HepG2 (cell line): ENCODE results near the gene SLC1A5. TPM values are rescaled to one million over a fixed set of nuclear protein-coding genes. Genes with fewer than 3 reads are reported as not detected.
A peak's percentile ranks its signal among the peaks of the same experiment; 100 is the strongest.

Experiments
- FOSL2 ChIP-seq: sonication (generic); formaldehyde crosslinking; IDR thresholded peaks from 2 replicates; pipeline ENCODE4 v1.4.0; 2020; ENCODE audit warnings: missing genetic modification reagents
- FOXA1 ChIP-seq, 2 experiments: fragments of 450-650 bp in 1 of 2; sonication (generic) in 1 of 2; formaldehyde crosslinking in 1 of 2; IDR thresholded peaks; 2 replicates each; pipeline versions ENCODE4 v1.4.0 to v1.6.1; 2016 to 2020; ENCODE audit warnings: missing genetic modification reagents in 1 of 2
- HDAC2 ChIP-seq: sonication (generic); formaldehyde crosslinking; IDR thresholded peaks from 2 replicates; pipeline ENCODE4 v1.4.0; 2020; ENCODE audit warnings: missing genetic modification reagents
- KAT8 ChIP-seq: IDR thresholded peaks from 2 replicates; pipeline ENCODE4 v1.6.1; 2016; ENCODE audit warnings: missing genetic modification reagents, missing compliant biosample characterization
- MED1 ChIP-seq: sonication (generic); formaldehyde crosslinking; IDR thresholded peaks from 2 replicates; pipeline ENCODE4 v1.4.0; 2020; ENCODE audit warnings: missing genetic modification reagents
- MED13 ChIP-seq: sonication (generic); formaldehyde crosslinking; IDR thresholded peaks from 2 replicates; pipeline ENCODE4 v1.5.0; 2020; ENCODE audit warnings: missing genetic modification reagents
- MXI1 ChIP-seq: IDR thresholded peaks from 3 replicates; pipeline ENCODE4 v1.6.1; 2012; ENCODE audit warnings: low read depth, low read length, inconsistent platforms, borderline replicate concordance
- RARA ChIP-seq: IDR thresholded peaks from 2 replicates; pipeline ENCODE4 v1.6.1; 2016; ENCODE audit warnings: missing genetic modification reagents, missing compliant biosample characterization
- REPIN1 ChIP-seq: sonication (generic); formaldehyde crosslinking; IDR thresholded peaks from 2 replicates; pipeline ENCODE4 v1.8.0; 2022; ENCODE audit warnings: missing genetic modification reagents, low read depth, mild to moderate bottlenecking, borderline replicate concordance
- SAP130 ChIP-seq: IDR thresholded peaks from 2 replicates; pipeline ENCODE4 v1.6.1; 2016; ENCODE audit warnings: low read depth
- SIX4 ChIP-seq: sonication (generic); formaldehyde crosslinking; IDR thresholded peaks from 2 replicates; pipeline ENCODE4 v1.4.0; 2020; ENCODE audit warnings: missing genetic modification reagents
- XBP1 ChIP-seq: sonication (generic); formaldehyde crosslinking; IDR thresholded peaks from 2 replicates; pipeline ENCODE4 v1.5.0; 2020; ENCODE audit warnings: missing genetic modification reagents
- YEATS2 ChIP-seq: sonication (generic); formaldehyde crosslinking; IDR thresholded peaks from 2 replicates; pipeline ENCODE4 v1.4.0; 2020; ENCODE audit warnings: missing genetic modification reagents, borderline replicate concordance
- ZFP36L1 ChIP-seq: sonication (generic); formaldehyde crosslinking; IDR thresholded peaks from 2 replicates; pipeline ENCODE4 v1.8.0; 2022; ENCODE audit warnings: mild to moderate bottlenecking, missing genetic modification reagents, moderate library complexity
- ZNF12 ChIP-seq: sonication (generic); formaldehyde crosslinking; IDR thresholded peaks from 2 replicates; pipeline ENCODE4 v1.5.0; 2020; ENCODE audit warnings: missing genetic modification reagents
- ZNF292 ChIP-seq: sonication (generic); formaldehyde crosslinking; IDR thresholded peaks from 2 replicates; pipeline ENCODE4 v1.8.1; 2022; ENCODE audit warnings: mild to moderate bottlenecking, low read depth, missing genetic modification reagents, borderline replicate concordance
- polyA plus RNA-seq, 8 experiments: library from polyadenylated mRNA; depleted of rRNA in 3 of 8; stranded (reverse) in 7 of 8; unstranded in 1 of 8; fragments of >200 nt; fragmentation: Illumina TruSeq in 4 of 8; extraction: Trizol in 4 of 8; gene quantifications; 2 replicates each; pipeline versions ENCODE4 v1.2.1 to v1.2.3, GENCODE V29; 2011 to 2016; ENCODE audit warnings: low read depth in 4 of 8, missing spikeins in 1 of 8, mixed read lengths in 1 of 8; ENCODE audit not compliant: insufficient read depth in 1 of 8
- total RNA-seq, 5 experiments: library from RNA; depleted of rRNA; stranded (reverse); fragments of >200 nt; fragmentation: Illumina TruSeq; extraction: Trizol; gene quantifications; 2 replicates each; pipeline ENCODE4 v1.2.3, GENCODE V29; 2016; ENCODE audit warnings: low read depth in 1 of 5
- TF ChIP-seq, protein P1 (sequence below): IDR thresholded peaks from 2 replicates; pipeline ENCODE4 v1.6.1; 2016
- TF ChIP-seq, protein P2 (sequence below): IDR thresholded peaks from 2 replicates; pipeline ENCODE4 v1.6.1; 2016; ENCODE audit warnings: mild to moderate bottlenecking
- TF ChIP-seq, protein P3 (sequence below): sonication (generic); formaldehyde crosslinking; conservative IDR thresholded peaks from 2 replicates; pipeline ENCODE4 v1.8.0; 2022; ENCODE audit warnings: low read depth, missing genetic modification reagents
- TF ChIP-seq, protein P4 (sequence below): sonication (generic); formaldehyde crosslinking; IDR thresholded peaks from 2 replicates; pipeline ENCODE4 v1.4.0; 2020; ENCODE audit warnings: missing genetic modification reagents

The SLC1A5 gene
- total and polyA plus RNA-seq, 2 of the 13 experiments (the other 11 are each of a cell fraction or from before 2014, with no cell fraction given) = 120 to 159 TPM

DNA sequence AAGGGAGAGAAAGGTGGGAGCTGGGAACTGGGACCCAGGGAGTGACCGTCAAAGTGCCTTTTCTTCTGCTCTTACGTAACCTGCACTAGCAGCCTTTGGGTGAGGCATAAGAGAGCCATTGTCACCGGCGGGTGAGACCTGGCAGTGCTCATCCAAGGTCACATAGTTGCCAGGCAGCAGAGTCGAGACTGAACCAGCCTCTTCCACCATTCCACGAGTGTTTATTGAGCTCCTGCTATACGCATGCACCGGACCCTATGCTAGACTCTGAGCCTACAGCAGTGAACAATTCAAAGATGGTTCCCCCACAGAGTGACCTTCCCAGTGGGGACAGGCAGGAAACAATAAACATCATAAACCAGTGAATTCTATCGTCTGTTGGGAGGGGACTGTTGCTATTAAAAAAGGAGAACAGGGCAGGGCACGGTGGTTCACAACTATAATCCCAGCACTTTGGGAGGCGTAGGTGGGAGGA, 23.5 kb downstream of the SLC1A5 start (continued):
- TF ChIP-seq, protein P1, sequence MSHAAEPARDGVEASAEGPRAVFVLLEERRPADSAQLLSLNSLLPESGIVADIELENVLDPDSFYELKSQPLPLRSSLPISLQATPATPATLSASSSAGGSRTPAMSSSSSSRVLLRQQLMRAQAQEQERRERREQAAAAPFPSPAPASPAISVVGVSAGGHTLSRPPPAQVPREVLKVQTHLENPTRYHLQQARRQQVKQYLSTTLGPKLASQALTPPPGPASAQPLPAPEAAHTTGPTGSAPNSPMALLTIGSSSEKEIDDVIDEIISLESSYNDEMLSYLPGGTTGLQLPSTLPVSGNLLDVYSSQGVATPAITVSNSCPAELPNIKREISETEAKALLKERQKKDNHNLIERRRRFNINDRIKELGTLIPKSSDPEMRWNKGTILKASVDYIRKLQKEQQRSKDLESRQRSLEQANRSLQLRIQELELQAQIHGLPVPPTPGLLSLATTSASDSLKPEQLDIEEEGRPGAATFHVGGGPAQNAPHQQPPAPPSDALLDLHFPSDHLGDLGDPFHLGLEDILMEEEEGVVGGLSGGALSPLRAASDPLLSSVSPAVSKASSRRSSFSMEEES (CRISPR knock-in tag) = no peak
- TF ChIP-seq YEATS2 = peak; percentile 58; the same call in 1 of the 2 replicates
- peak; percentile 68 for TF ChIP-seq FOSL2
- TF ChIP-seq, protein P2, sequence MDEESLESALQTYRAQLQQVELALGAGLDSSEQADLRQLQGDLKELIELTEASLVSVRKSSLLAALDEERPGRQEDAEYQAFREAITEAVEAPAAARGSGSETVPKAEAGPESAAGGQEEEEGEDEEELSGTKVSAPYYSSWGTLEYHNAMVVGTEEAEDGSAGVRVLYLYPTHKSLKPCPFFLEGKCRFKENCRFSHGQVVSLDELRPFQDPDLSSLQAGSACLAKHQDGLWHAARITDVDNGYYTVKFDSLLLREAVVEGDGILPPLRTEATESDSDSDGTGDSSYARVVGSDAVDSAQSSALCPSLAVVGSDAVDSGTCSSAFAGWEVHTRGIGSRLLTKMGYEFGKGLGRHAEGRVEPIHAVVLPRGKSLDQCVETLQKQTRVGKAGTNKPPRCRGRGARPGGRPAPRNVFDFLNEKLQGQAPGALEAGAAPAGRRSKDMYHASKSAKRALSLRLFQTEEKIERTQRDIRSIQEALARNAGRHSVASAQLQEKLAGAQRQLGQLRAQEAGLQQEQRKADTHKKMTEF = peak; percentile 58; the same call in 1 of the 2 replicates
- TF ChIP-seq ZNF292 (CRISPR knock-in tag) = peak; percentile 79; the same call in 1 of the 2 replicates
- 0 out of 2 replicates have a peak, but pooled peaks have one; percentile 25 for TF ChIP-seq REPIN1
- TF ChIP-seq SAP130 (CRISPR knock-in tag) = peak; percentile 70
- TF ChIP-seq, protein P3, sequence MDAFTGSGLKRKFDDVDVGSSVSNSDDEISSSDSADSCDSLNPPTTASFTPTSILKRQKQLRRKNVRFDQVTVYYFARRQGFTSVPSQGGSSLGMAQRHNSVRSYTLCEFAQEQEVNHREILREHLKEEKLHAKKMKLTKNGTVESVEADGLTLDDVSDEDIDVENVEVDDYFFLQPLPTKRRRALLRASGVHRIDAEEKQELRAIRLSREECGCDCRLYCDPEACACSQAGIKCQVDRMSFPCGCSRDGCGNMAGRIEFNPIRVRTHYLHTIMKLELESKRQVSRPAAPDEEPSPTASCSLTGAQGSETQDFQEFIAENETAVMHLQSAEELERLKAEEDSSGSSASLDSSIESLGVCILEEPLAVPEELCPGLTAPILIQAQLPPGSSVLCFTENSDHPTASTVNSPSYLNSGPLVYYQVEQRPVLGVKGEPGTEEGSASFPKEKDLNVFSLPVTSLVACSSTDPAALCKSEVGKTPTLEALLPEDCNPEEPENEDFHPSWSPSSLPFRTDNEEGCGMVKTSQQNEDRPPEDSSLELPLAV (CRISPR knock-in tag) = no peak
- TF ChIP-seq RARA (CRISPR knock-in tag) = peak; percentile 85
- TF ChIP-seq MED13 = no peak
- TF ChIP-seq, protein P4, sequence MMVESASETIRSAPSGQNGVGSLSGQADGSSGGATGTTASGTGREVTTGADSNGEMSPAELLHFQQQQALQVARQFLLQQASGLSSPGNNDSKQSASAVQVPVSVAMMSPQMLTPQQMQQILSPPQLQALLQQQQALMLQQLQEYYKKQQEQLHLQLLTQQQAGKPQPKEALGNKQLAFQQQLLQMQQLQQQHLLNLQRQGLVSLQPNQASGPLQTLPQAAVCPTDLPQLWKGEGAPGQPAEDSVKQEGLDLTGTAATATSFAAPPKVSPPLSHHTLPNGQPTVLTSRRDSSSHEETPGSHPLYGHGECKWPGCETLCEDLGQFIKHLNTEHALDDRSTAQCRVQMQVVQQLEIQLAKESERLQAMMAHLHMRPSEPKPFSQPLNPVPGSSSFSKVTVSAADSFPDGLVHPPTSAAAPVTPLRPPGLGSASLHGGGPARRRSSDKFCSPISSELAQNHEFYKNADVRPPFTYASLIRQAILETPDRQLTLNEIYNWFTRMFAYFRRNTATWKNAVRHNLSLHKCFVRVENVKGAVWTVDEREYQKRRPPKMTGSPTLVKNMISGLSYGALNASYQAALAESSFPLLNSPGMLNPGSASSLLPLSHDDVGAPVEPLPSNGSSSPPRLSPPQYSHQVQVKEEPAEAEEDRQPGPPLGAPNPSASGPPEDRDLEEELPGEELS (CRISPR knock-in tag) = peak; percentile 46; the same call in 1 of the 2 replicates
- TF ChIP-seq HDAC2 = peak; percentile 89
- peak; percentile 32; the same call in 1 of the 3 replicates for TF ChIP-seq MXI1
- peak; percentile 51; the same call in 1 of the 2 replicates for TF ChIP-seq KAT8 (CRISPR knock-in tag)
- 0 out of 2 replicates have a peak, but pooled peaks have one; percentile 16 for TF ChIP-seq SIX4
- TF ChIP-seq MED1 = peak; percentile 47; the same call in 1 of the 2 replicates
- TF ChIP-seq ZFP36L1 (CRISPR knock-in tag) = 0 out of 2 replicates have a peak, but pooled peaks have one; percentile 47
- no peak for TF ChIP-seq XBP1 (CRISPR knock-in tag)
- peak; percentile 77 for TF ChIP-seq ZNF12 (CRISPR knock-in tag)
- no peak for TF ChIP-seq FOXA1 (IDR thresholded peaks at IDR 0.05)
- TF ChIP-seq FOXA1 (CRISPR knock-in tag; IDR thresholded peaks at IDR 0.05) = 0 out of 2 replicates have a peak, but pooled peaks have one; percentile 9
